C4-2B (cell line): ENCODE measurements around the gene RDX.

Experiments
- ZFX ChIP-seq: fragments of 450-650 bp; IDR thresholded peaks from 2 replicates; pipeline ENCODE4 v1.6.1; 2017
- TF ChIP-seq, protein P1 (sequence below): fragments of 450-650 bp; conservative IDR thresholded peaks from 2 replicates; pipeline ENCODE4 v1.5.1; 2017; ENCODE audit warnings: mild to moderate bottlenecking

DNA sequence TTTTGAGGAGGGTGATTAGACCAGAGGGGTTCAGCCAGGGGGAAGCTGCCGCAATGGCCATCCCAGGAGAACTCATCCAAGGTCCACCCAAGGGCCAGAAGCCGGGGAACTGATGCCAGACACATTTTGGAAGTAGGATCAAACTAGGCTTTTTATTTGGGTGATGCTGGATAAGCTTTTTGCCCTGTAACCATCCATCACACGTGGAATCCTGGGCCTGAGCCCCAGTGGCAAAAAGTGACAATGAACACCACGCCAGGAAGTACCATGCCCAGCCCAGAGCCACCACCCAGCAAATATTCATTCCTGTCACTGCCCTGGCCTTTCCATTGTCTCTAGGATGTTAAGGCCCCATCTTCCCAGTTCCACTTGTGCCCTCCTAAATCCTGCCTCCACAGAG lies 117.3 kb downstream of the RDX start:
- TF ChIP-seq, protein P1, sequence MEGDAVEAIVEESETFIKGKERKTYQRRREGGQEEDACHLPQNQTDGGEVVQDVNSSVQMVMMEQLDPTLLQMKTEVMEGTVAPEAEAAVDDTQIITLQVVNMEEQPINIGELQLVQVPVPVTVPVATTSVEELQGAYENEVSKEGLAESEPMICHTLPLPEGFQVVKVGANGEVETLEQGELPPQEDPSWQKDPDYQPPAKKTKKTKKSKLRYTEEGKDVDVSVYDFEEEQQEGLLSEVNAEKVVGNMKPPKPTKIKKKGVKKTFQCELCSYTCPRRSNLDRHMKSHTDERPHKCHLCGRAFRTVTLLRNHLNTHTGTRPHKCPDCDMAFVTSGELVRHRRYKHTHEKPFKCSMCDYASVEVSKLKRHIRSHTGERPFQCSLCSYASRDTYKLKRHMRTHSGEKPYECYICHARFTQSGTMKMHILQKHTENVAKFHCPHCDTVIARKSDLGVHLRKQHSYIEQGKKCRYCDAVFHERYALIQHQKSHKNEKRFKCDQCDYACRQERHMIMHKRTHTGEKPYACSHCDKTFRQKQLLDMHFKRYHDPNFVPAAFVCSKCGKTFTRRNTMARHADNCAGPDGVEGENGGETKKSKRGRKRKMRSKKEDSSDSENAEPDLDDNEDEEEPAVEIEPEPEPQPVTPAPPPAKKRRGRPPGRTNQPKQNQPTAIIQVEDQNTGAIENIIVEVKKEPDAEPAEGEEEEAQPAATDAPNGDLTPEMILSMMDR: no peak
- TF ChIP-seq ZFX: no peak
